HG03135 (cell line): ENCODE measurements around the gene RPS6KA2.
"Not testable (repeated sequence)": the region's sequence is repeated elsewhere in the genome, so short reads cannot be mapped to it uniquely, and the experiment has no call there.

ENCODE experiments used
- ATAC-seq: cut with Tn5 transposase; IDR thresholded peaks from one replicate; pipeline ENCODE4 v1.9.1; 2021; ENCODE audit warnings: mild to moderate bottlenecking, moderate library complexity; ENCODE audit not compliant: unreplicated experiment

RPS6KA2 gene

GRCh38 chr6:166386111-166386510, 240.9 kb downstream of the RPS6KA2 start:
- no peak for ATAC-seq

- ATAC-seq: peak; percentile 6
These were observed 243.2 kb downstream of the RPS6KA2 start for GRCh38 chr6:166383802-166384363.

GRCh38 chr6:166382933-166383801, 243.9 kb downstream of the RPS6KA2 start, which contains the start of gene MPC1:
MPC1 (minus strand) TSS chr6:166382940; CDS start chr6:166382876, 64 bp downstream.
- peak; percentile 83 for ATAC-seq

- peak; percentile 13 for ATAC-seq
These were observed 244.5 kb downstream of the RPS6KA2 start for GRCh38 chr6:166382500-166382932.

GRCh38 chr6:166381733-166382499, 245.1 kb downstream of the RPS6KA2 start:
- peak; percentile 55 for ATAC-seq

- ATAC-seq: no peak
These were observed 245.7 kb downstream of the RPS6KA2 start for GRCh38 chr6:166381381-166381732.

- no peak for ATAC-seq
These were observed 247.3 kb downstream of the RPS6KA2 start for GRCh38 chr6:166379800-166380199.

- ATAC-seq: no peak
These were observed 247.9 kb downstream of the RPS6KA2 start for GRCh38 chr6:166379103-166379586.

- ATAC-seq: no peak
These were observed 249.3 kb downstream of the RPS6KA2 start for GRCh38 chr6:166377721-166378120.

GRCh38 chr6:166375013-166375412, 252.0 kb downstream of the RPS6KA2 start:
- no peak for ATAC-seq

- ATAC-seq: no peak
These were observed 256.6 kb downstream of the RPS6KA2 start for GRCh38 chr6:166370489-166370888.

GRCh38 chr6:166369782-166370181, 257.3 kb downstream of the RPS6KA2 start:
- ATAC-seq: no peak

GRCh38 chr6:166366921-166367320, 260.1 kb downstream of the RPS6KA2 start:
- ATAC-seq: no peak

GRCh38 chr6:166365806-166366205, 261.2 kb downstream of the RPS6KA2 start:
- no peak for ATAC-seq

GRCh38 chr6:166365221-166365620, 261.8 kb downstream of the RPS6KA2 start:
- ATAC-seq: no peak

GRCh38 chr6:166364456-166364855, 262.6 kb downstream of the RPS6KA2 start:
- ATAC-seq: no peak

- not testable (repeated sequence) for ATAC-seq
These were observed 264.6 kb downstream of the RPS6KA2 start for GRCh38 chr6:166362427-166362826.

- ATAC-seq: no peak
These were observed 266.0 kb downstream of the RPS6KA2 start for GRCh38 chr6:166361077-166361429.

GRCh38 chr6:166360243-166361076, 266.6 kb downstream of the RPS6KA2 start:
- no peak for ATAC-seq
